HepG2 (cell line): ENCODE data around the gene HMGN4. TPM values are rescaled to one million over a fixed set of nuclear protein-coding genes. Genes with fewer than 3 reads are reported as not detected.

ENCODE experiments used
- CEBPB ChIP-seq: IDR thresholded peaks from 2 replicates; pipeline ENCODE4 v1.6.1; 2011; ENCODE audit warnings: low read depth, low read length, improper control_type of control experiment, borderline replicate concordance
- HNF4G ChIP-seq, 2 experiments: sonication (generic) in 1 of 2; formaldehyde crosslinking in 1 of 2; IDR thresholded peaks; 2 replicates each; pipeline versions ENCODE4 v1.4.0 to v1.6.1; 2011 to 2020; ENCODE audit warnings: borderline replicate concordance in 2 of 2, low read depth in 2 of 2, mild to moderate bottlenecking in 2 of 2, low read length in 1 of 2, missing genetic modification reagents in 1 of 2, moderate library complexity in 1 of 2
- MYPOP ChIP-seq: sonication (generic); formaldehyde crosslinking; IDR thresholded peaks from 2 replicates; pipeline ENCODE4 v1.8.1; 2023; ENCODE audit warnings: mild to moderate bottlenecking, moderate library complexity, missing genetic modification reagents
- NR2F6 ChIP-seq, 2 experiments: IDR thresholded peaks; 2 replicates each; pipeline ENCODE4 v1.6.1; 2016; ENCODE audit warnings: antibody characterized with exemption in 1 of 2, mild to moderate bottlenecking in 1 of 2
- REST ChIP-seq, 2 experiments: IDR thresholded peaks; 2 replicates each; pipeline ENCODE4 v1.6.1; 2011 to 2012; ENCODE audit warnings: low read length in 2 of 2, borderline replicate concordance in 1 of 2, low read depth in 1 of 2, mild to moderate bottlenecking in 1 of 2, moderate library complexity in 1 of 2
- SKI ChIP-seq: fragments of 450-650 bp; IDR thresholded peaks from one replicate; pipeline ENCODE4 v1.6.1; 2018; ENCODE audit warnings: mild to moderate bottlenecking; ENCODE audit not compliant: partially characterized antibody
- SMARCC2 ChIP-seq: fragments of 450-650 bp; IDR thresholded peaks from 2 replicates; pipeline ENCODE4 v1.6.1; 2017; ENCODE audit warnings: antibody characterized with exemption, mild to moderate bottlenecking
- SNAI1 ChIP-seq: sonication (generic); formaldehyde crosslinking; IDR thresholded peaks from 2 replicates; pipeline ENCODE4 v1.5.0; 2020; ENCODE audit warnings: mild to moderate bottlenecking, missing genetic modification reagents, borderline replicate concordance
- ZC3H13 ChIP-seq: sonication (generic); formaldehyde crosslinking; IDR thresholded peaks from 2 replicates; pipeline ENCODE4 v1.8.1; 2023; ENCODE audit warnings: mild to moderate bottlenecking, missing genetic modification reagents, moderate library complexity
- ZNF260 ChIP-seq: sonication (generic); formaldehyde crosslinking; IDR thresholded peaks from 2 replicates; pipeline ENCODE4 v1.4.0; 2020; ENCODE audit warnings: missing genetic modification reagents, low read depth, mild to moderate bottlenecking, borderline replicate concordance
- ZNF33A ChIP-seq: sonication (generic); formaldehyde crosslinking; IDR thresholded peaks from 2 replicates; pipeline ENCODE4 v1.5.1; 2020; ENCODE audit warnings: missing genetic modification reagents, mild to moderate bottlenecking, moderate library complexity, borderline replicate concordance
- ZNF512B ChIP-seq: sonication (generic); formaldehyde crosslinking; IDR thresholded peaks from 2 replicates; pipeline ENCODE4 v1.5.1; 2020; ENCODE audit warnings: missing genetic modification reagents, mild to moderate bottlenecking, borderline replicate concordance
- ZNF547 ChIP-seq: sonication (generic); formaldehyde crosslinking; IDR thresholded peaks from 2 replicates; pipeline ENCODE4 v1.5.1; 2020; ENCODE audit warnings: mild to moderate bottlenecking, missing genetic modification reagents
- ZNF644 ChIP-seq: IDR thresholded peaks from 2 replicates; pipeline ENCODE4 v1.6.1; 2016; ENCODE audit warnings: low read depth
- ZNF687 ChIP-seq: sonication (generic); formaldehyde crosslinking; IDR thresholded peaks from 2 replicates; pipeline ENCODE4 v1.5.1; 2020; ENCODE audit warnings: mild to moderate bottlenecking, missing genetic modification reagents, moderate library complexity
- polyA plus RNA-seq, 8 experiments: library from polyadenylated mRNA; depleted of rRNA in 3 of 8; stranded (reverse) in 7 of 8; unstranded in 1 of 8; fragments of >200 nt; fragmentation: Illumina TruSeq in 4 of 8; extraction: Trizol in 4 of 8; gene quantifications; 2 replicates each; pipeline versions ENCODE4 v1.2.1 to v1.2.3, GENCODE V29; 2011 to 2016; ENCODE audit warnings: low read depth in 4 of 8, missing spikeins in 1 of 8, mixed read lengths in 1 of 8; ENCODE audit not compliant: insufficient read depth in 1 of 8
- total RNA-seq, 5 experiments: library from RNA; depleted of rRNA; stranded (reverse); fragments of >200 nt; fragmentation: Illumina TruSeq; extraction: Trizol; gene quantifications; 2 replicates each; pipeline ENCODE4 v1.2.3, GENCODE V29; 2016; ENCODE audit warnings: low read depth in 1 of 5

The HMGN4 gene
- total and polyA plus RNA-seq, 2 of the 13 experiments (the other 11 are each of a cell fraction or from before 2014, with no cell fraction given) = 39.9 to 52.1 TPM

GRCh38 chr6:26537160-26537845, 863 bp upstream of the HMGN4 start (continued):
- TF ChIP-seq REST (IDR thresholded peaks at IDR 0.05; ENCODE audit: borderline replicate concordance in 1 of 2, low read depth in 1 of 2, low read length in 2 of 2) (peak in 1 of 2 experiments; percentile 61; a peak in 1 of 4 replicates), ZNF547 (peak; percentile 89), ZNF687 (CRISPR knock-in tag) (peak; percentile 84), ZNF260 (CRISPR knock-in tag) (no peak), ZNF644 (CRISPR knock-in tag) (peak; percentile 47; the same call in 1 of the 2 replicates), CEBPB (peak; percentile 96), HNF4G (IDR thresholded peaks at IDR 0.05; ENCODE audit: borderline replicate concordance, low read depth, low read length) (no peak; the same call in 1 of the 2 replicates), HNF4G (CRISPR knock-in tag; IDR thresholded peaks at IDR 0.05; ENCODE audit: borderline replicate concordance, low read depth) (peak; percentile 54; the same call in 1 of the 2 replicates), SNAI1 (CRISPR knock-in tag) (peak; percentile 28; the same call in 1 of the 2 replicates), NR2F6 (IDR thresholded peaks at IDR 0.05) (0 out of 2 replicates have a peak, but pooled peaks have one; percentile 20), NR2F6 (CRISPR knock-in tag; IDR thresholded peaks at IDR 0.05) (peak; percentile 62; the same call in 1 of the 2 replicates), ZNF512B (CRISPR knock-in tag) (peak; percentile 99), ZNF33A (CRISPR knock-in tag) (no peak), ZC3H13 (CRISPR knock-in tag) (0 out of 2 replicates have a peak, but pooled peaks have one; percentile 32), SKI (peak; percentile 51), MYPOP (CRISPR knock-in tag) (peak; percentile 90), SMARCC2 (no peak)
